NCI-H2196 (cell line): ENCODE results near the gene ROBO2.

Source experiments
- DNase-seq: peaks from one replicate; lab custom pipeline; 2025; ENCODE audit not compliant: unreplicated experiment; lab: John Stamatoyannopoulos, UW

The ROBO2 gene

GRCh38 chr3:77626157-77626556, 586.3 kb downstream of the ROBO2 start:
- no peak for DNase-seq

- DNase-seq: no peak
These were observed 608.3 kb downstream of the ROBO2 start for GRCh38 chr3:77648214-77648613.

GRCh38 chr3:77648664-77649063, 608.8 kb downstream of the ROBO2 start:
- no peak for DNase-seq

GRCh38 chr3:77652624-77653023, 612.7 kb downstream of the ROBO2 start:
- DNase-seq: no peak

- no peak for DNase-seq
These were observed 615.5 kb downstream of the ROBO2 start for GRCh38 chr3:77655396-77655795.

- DNase-seq: no peak
These were observed 620.8 kb downstream of the ROBO2 start for GRCh38 chr3:77660718-77661117.

GRCh38 chr3:77667901-77668300, 628.0 kb downstream of the ROBO2 start:
- DNase-seq: no peak

- no peak for DNase-seq
These were observed 628.5 kb downstream of the ROBO2 start for GRCh38 chr3:77668376-77668775.

- no peak for DNase-seq
These were observed 632.1 kb downstream of the ROBO2 start for GRCh38 chr3:77672016-77672415.

- no peak for DNase-seq
These were observed 642.3 kb downstream of the ROBO2 start for GRCh38 chr3:77682162-77682561.

GRCh38 chr3:77684115-77684514, 644.2 kb downstream of the ROBO2 start:
- no peak for DNase-seq

- no peak for DNase-seq
These were observed 645.8 kb downstream of the ROBO2 start for GRCh38 chr3:77685713-77686112.

GRCh38 chr3:77686560-77686959, 646.7 kb downstream of the ROBO2 start:
- no peak for DNase-seq

GRCh38 chr3:77687545-77687944, 647.6 kb downstream of the ROBO2 start:
- no peak for DNase-seq

- DNase-seq: no peak
These were observed 650.5 kb downstream of the ROBO2 start for GRCh38 chr3:77690284-77690845.

GRCh38 chr3:77693147-77693546, 653.2 kb downstream of the ROBO2 start:
- no peak for DNase-seq

- DNase-seq: no peak
These were observed 659.3 kb downstream of the ROBO2 start for GRCh38 chr3:77699125-77699691.
